Erythroblast (primary cell): ENCODE measurements around the gene MYLIP.

Experiments
- GATA1 ChIP-seq: IDR thresholded peaks from 2 replicates; pipeline ENCODE4 v1.6.1; 2011; ENCODE audit warnings: low read depth, mild to moderate bottlenecking, control low read depth, low read length, moderate library complexity
- POLR2A ChIP-seq: IDR thresholded peaks from 2 replicates; pipeline ENCODE4 v1.6.1; 2011; ENCODE audit warnings: mild to moderate bottlenecking, low read length

DNA sequence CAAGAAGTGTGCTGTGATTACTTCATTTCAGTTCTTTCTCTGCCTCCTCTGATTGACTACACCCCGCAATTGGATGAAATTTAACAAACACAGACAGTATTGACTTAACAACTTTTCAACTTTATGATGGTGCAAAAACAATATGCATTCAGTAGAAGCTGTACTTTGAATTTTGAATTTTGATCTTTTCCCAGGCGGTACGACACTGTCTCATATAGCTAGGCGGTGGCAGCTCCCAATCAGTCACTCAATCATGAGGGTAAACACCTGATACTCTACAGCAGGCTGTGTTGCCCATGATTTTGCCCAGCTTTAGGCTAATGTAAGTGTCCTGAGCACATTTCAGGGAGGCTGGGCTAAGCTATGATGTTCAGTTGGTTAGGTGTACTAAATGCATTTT lies 47.6 kb upstream of the MYLIP start:
- TF ChIP-seq GATA1 (no peak), POLR2A (no peak)
